Limb (tissue), 2 donors: Measurements from ENCODE around the gene DENND4A.
"Not testable (repeated sequence)": the region's sequence is repeated elsewhere in the genome, so short reads cannot be mapped to it uniquely, and the experiment has no call there.

ENCODE experiments used
- DNase-seq, 2 donors: peaks; one replicate each; pipeline ENCODE4 v3.0.0-alpha.2; 2016; ENCODE audit errors: extremely low spot score in 2 of 2

DENND4A gene

GRCh38 chr15:65759441-65759840 is 32.7 kb downstream of the DENND4A start:
- no peak for DNase-seq

GRCh38 chr15:65758242-65758641 is 33.9 kb downstream of the DENND4A start:
- no peak for DNase-seq

GRCh38 chr15:65757256-65757655 is 34.8 kb downstream of the DENND4A start:
- no peak for DNase-seq

GRCh38 chr15:65752151-65752700 is 39.9 kb downstream of the DENND4A start:
- no peak for DNase-seq

GRCh38 chr15:65751431-65751830 is 40.7 kb downstream of the DENND4A start:
- DNase-seq: no peak

GRCh38 chr15:65747265-65747664 is 44.8 kb downstream of the DENND4A start:
- no peak for DNase-seq

GRCh38 chr15:65743637-65744252 is 48.3 kb downstream of the DENND4A start:
- DNase-seq: no peak

GRCh38 chr15:65740148-65740547 is 51.9 kb downstream of the DENND4A start:
- no peak for DNase-seq

GRCh38 chr15:65738649-65739048 is 53.4 kb downstream of the DENND4A start:
- DNase-seq: no peak

GRCh38 chr15:65733599-65733998 is 58.5 kb downstream of the DENND4A start:
- DNase-seq: not testable (repeated sequence)

GRCh38 chr15:65732698-65733097 is 59.4 kb downstream of the DENND4A start:
- DNase-seq: no peak

- no peak for DNase-seq
These were observed 60.2 kb downstream of the DENND4A start for GRCh38 chr15:65731926-65732325.

GRCh38 chr15:65730549-65731172 is 61.4 kb downstream of the DENND4A start:
- DNase-seq: no peak

- no peak for DNase-seq
These were observed 67.5 kb downstream of the DENND4A start for GRCh38 chr15:65724464-65725215.

- DNase-seq: no peak
These were observed 68.2 kb downstream of the DENND4A start for GRCh38 chr15:65723876-65724275.

- no peak for DNase-seq
These were observed 69.9 kb downstream of the DENND4A start for GRCh38 chr15:65722191-65722590.

- DNase-seq: no peak
These were observed 79.7 kb downstream of the DENND4A start for GRCh38 chr15:65712415-65712814.

GRCh38 chr15:65695081-65695480 is 97.0 kb downstream of the DENND4A start:
- no peak for DNase-seq

- DNase-seq: no peak
These were observed 101.3 kb downstream of the DENND4A start for GRCh38 chr15:65690778-65691177.

GRCh38 chr15:65690173-65690572 is 101.9 kb downstream of the DENND4A start:
- DNase-seq: no peak

- no peak for DNase-seq
These were observed 103.6 kb downstream of the DENND4A start for GRCh38 chr15:65688462-65688861.

- no peak for DNase-seq
These were observed 109.6 kb downstream of the DENND4A start for GRCh38 chr15:65682404-65682911.
